ENCODE data around the gene APBA1.

APBA1 gene

DNA sequence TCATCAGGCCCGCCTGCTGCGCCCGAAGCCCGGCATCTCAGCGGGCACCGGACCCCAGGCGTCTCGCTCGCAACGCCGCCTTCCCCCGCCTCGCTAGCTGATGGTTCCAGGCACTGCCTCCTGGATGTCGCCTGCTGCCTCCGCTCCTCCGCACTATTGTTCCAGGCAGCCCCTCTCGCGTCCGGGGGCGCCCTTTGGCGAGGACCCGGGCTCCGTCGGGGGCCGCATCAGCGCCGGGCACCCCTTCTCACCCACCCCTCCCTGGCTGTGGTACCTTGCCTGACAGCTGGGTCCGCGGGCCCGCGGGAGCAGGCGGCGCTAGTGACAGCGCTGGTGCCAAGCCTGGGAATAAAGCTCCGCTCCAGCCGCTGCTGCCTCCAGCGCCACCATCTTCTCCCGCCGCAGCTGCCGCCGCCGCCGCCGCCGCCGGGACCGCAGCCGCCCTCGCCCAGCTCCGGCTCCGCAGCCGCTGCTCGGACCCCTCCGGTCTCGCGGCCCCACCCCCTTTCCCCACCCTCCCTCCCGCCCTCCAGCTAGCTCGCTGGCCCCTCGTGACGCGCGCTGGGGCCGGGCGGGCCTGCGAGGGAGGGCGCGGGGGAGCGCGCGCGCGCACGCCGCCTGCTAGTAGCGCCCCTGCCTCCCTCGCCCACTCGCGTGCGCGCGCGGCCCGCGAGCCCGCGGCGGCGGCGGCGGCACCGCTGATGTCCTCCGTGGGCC, at the start of gene APBA1:
Gene APBA1 (minus strand): TSS at position 493 of the 717 bp plus-strand sequence.
- no peaks in the 10 kb centered on the region for H3K9me3 ChIP-seq (ENCODE audit: control insufficient read depth in 1 of 2, low read length in 2 of 2)
- peaks cover 5 to 8% of the 10 kb centered on the region in 2 donors for H3K4me1 ChIP-seq (ENCODE audit: control insufficient read depth in 1 of 2, insufficient read depth in 2 of 2, low read length in 2 of 2)
- H3K4me3 ChIP-seq (ENCODE audit: low read depth in 1 of 2, low read length in 2 of 2) = peak within 1 kb of the TSS; percentile 78 to 81
- H3K36me3 ChIP-seq (ENCODE audit: control insufficient read depth in 1 of 2, insufficient read depth in 2 of 2, low read length in 2 of 2) = no peaks in the 10 kb centered on the region
- H3K9ac ChIP-seq (ENCODE audit: low read depth in 1 of 2, low read length in 2 of 2) = peak within 1 kb of the TSS; percentile 54 to 61
- peaks cover 8 to 14% of the 10 kb centered on the region in 2 donors for H3K27me3 ChIP-seq (ENCODE audit: control insufficient read depth in 1 of 2, insufficient read depth in 2 of 2, low read length in 2 of 2)
- peak within 1 kb of the TSS; percentile 20 for H3K27ac ChIP-seq (ENCODE audit: low read depth, low read length)

DNA sequence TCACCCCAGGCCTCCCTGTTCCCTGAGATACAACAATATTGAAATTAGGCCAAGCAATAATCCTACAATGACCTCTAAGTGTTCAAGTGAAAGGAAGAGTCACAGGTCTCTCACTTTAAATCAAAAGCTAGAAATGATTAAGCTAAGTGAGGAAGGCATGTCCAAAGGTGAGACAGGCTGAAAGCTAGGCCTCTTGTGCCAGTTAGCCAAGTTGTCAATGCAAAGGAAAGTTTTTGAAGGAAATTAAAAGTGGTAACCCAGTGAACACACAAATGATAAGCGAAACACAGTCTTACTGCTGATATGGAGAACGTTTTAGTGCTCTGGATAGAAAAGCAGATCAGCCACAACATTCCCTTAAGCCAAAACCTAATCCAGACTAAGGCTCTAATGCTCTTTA, 47.8 kb upstream of the APBA1 start:
- Histone ChIP-seq H3K27me3 (ENCODE audit: control insufficient read depth in 1 of 2, insufficient read depth in 2 of 2, low read length in 2 of 2) (no peaks in the 10 kb centered on the region), H3K9ac (ENCODE audit: low read depth in 1 of 2, low read length in 2 of 2) (no peak overlapping the region), H3K27ac (ENCODE audit: low read depth, low read length) (no peak overlapping the region), H3K4me1 (ENCODE audit: control insufficient read depth in 1 of 2, insufficient read depth in 2 of 2, low read length in 2 of 2) (no peaks in the 10 kb centered on the region), H3K4me3 (ENCODE audit: low read depth in 1 of 2, low read length in 2 of 2) (no peak overlapping the region), H3K9me3 (ENCODE audit: control insufficient read depth in 1 of 2, low read length in 2 of 2) (no peaks in the 10 kb centered on the region), H3K36me3 (ENCODE audit: control insufficient read depth in 1 of 2, insufficient read depth in 2 of 2, low read length in 2 of 2) (peaks cover 13 to 46% of the 10 kb centered on the region in 2 donors)

- Histone ChIP-seq H3K4me3 (ENCODE audit: low read depth in 1 of 2, low read length in 2 of 2) (no peak overlapping the region), H3K27ac (ENCODE audit: low read depth, low read length) (no peak overlapping the region)
Measured at GRCh38 chr9:69719367-69719766, 47.2 kb upstream of the APBA1 start.

GRCh38 chr9:69718218-69718617, 46.0 kb upstream of the APBA1 start:
- H3K4me1 ChIP-seq (ENCODE audit: control insufficient read depth in 1 of 2, insufficient read depth in 2 of 2, low read length in 2 of 2) = no peaks in the 10 kb centered on the region
- peaks cover 11 to 33% of the 10 kb centered on the region in 2 donors for H3K36me3 ChIP-seq (ENCODE audit: control insufficient read depth in 1 of 2, insufficient read depth in 2 of 2, low read length in 2 of 2)
- H3K9ac ChIP-seq (ENCODE audit: low read depth in 1 of 2, low read length in 2 of 2) = no peak overlapping the region
- no peaks in the 10 kb centered on the region for H3K9me3 ChIP-seq (ENCODE audit: control insufficient read depth in 1 of 2, low read length in 2 of 2)
- no peak overlapping the region for H3K27ac ChIP-seq (ENCODE audit: low read depth, low read length)
- no peak overlapping the region for H3K4me3 ChIP-seq (ENCODE audit: low read depth in 1 of 2, low read length in 2 of 2)
- H3K27me3 ChIP-seq (ENCODE audit: control insufficient read depth in 1 of 2, insufficient read depth in 2 of 2, low read length in 2 of 2) = no peaks in the 10 kb centered on the region

More at GRCh38 chr9:69719367-69719766, 47.2 kb upstream of the APBA1 start:
- Histone ChIP-seq H3K9ac (ENCODE audit: low read depth in 1 of 2, low read length in 2 of 2) (no peak overlapping the region), H3K9me3 (ENCODE audit: control insufficient read depth in 1 of 2, low read length in 2 of 2) (no peaks in the 10 kb centered on the region), H3K36me3 (ENCODE audit: control insufficient read depth in 1 of 2, insufficient read depth in 2 of 2, low read length in 2 of 2) (peaks cover 13 to 43% of the 10 kb centered on the region in 2 donors), H3K4me1 (ENCODE audit: control insufficient read depth in 1 of 2, insufficient read depth in 2 of 2, low read length in 2 of 2) (no peaks in the 10 kb centered on the region), H3K27me3 (ENCODE audit: control insufficient read depth in 1 of 2, insufficient read depth in 2 of 2, low read length in 2 of 2) (no peaks in the 10 kb centered on the region)

DNA sequence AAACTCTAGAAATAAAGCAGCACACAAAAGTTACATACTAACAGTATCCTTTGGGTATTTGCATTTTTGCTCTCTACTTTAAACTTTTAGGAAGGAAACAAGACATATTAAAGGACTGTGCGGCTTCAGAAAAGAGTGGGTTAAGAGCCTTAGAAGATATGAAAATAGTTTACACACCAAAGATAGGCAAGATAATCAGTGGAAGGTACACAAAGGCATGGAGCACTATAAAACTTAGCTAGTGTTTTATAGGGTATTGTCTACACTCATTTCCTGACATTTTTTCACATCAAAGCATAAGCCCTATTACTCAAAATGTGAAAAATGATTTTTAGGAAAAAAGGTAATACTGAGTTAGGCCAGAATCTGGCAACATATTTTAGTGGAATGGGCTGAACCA, 43.7 kb upstream of the APBA1 start:
- no peaks in the 10 kb centered on the region for H3K9me3 ChIP-seq (ENCODE audit: control insufficient read depth in 1 of 2, low read length in 2 of 2)
- no peak overlapping the region for H3K27ac ChIP-seq (ENCODE audit: low read depth, low read length)

GRCh38 chr9:69715096-69715495, 42.9 kb upstream of the APBA1 start:
- no peak overlapping the region for H3K27ac ChIP-seq (ENCODE audit: low read depth, low read length)
- no peak overlapping the region for H3K4me3 ChIP-seq (ENCODE audit: low read depth in 1 of 2, low read length in 2 of 2)
- peaks cover 8 to 22% of the 10 kb centered on the region in 2 donors for H3K36me3 ChIP-seq (ENCODE audit: control insufficient read depth in 1 of 2, insufficient read depth in 2 of 2, low read length in 2 of 2)
- H3K4me1 ChIP-seq (ENCODE audit: control insufficient read depth in 1 of 2, insufficient read depth in 2 of 2, low read length in 2 of 2) = no peaks in the 10 kb centered on the region
- H3K9me3 ChIP-seq (ENCODE audit: control insufficient read depth in 1 of 2, low read length in 2 of 2) = no peaks in the 10 kb centered on the region
- no peaks in the 10 kb centered on the region for H3K27me3 ChIP-seq (ENCODE audit: control insufficient read depth in 1 of 2, insufficient read depth in 2 of 2, low read length in 2 of 2)
- H3K9ac ChIP-seq (ENCODE audit: low read depth in 1 of 2, low read length in 2 of 2) = no peak overlapping the region

More for the DNA sequence above, 43.7 kb upstream of the APBA1 start:
- Histone ChIP-seq H3K27me3 (ENCODE audit: control insufficient read depth in 1 of 2, insufficient read depth in 2 of 2, low read length in 2 of 2) (no peaks in the 10 kb centered on the region), H3K4me1 (ENCODE audit: control insufficient read depth in 1 of 2, insufficient read depth in 2 of 2, low read length in 2 of 2) (no peaks in the 10 kb centered on the region), H3K9ac (ENCODE audit: low read depth in 1 of 2, low read length in 2 of 2) (no peak overlapping the region), H3K4me3 (ENCODE audit: low read depth in 1 of 2, low read length in 2 of 2) (no peak overlapping the region), H3K36me3 (ENCODE audit: control insufficient read depth in 1 of 2, insufficient read depth in 2 of 2, low read length in 2 of 2) (peaks cover 8 to 22% of the 10 kb centered on the region in 2 donors)

DNA sequence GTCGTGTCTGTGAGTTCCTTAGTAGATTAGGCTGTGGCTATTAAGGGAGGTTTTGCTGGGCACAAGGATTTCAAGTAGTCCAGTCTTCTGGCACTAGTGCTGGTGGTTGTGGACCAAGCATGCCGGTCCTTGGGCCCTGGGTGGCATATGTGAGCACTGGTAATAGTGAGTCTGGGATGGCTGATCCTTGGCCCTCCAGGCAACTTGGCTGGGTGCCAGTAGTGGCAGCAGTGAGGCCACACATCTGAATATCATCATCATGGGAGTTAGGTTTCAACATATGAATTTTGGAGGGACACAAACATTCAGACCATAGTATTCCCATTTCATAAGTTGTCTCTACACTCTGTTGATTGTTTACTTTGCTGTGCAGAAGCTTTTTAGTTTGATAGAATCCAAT, 25.3 kb upstream of the APBA1 start:
- no peaks in the 10 kb centered on the region for H3K27me3 ChIP-seq (ENCODE audit: control insufficient read depth in 1 of 2, insufficient read depth in 2 of 2, low read length in 2 of 2)
- H3K9ac ChIP-seq (ENCODE audit: low read depth in 1 of 2, low read length in 2 of 2) = no peak overlapping the region
- H3K9me3 ChIP-seq (ENCODE audit: control insufficient read depth in 1 of 2, low read length in 2 of 2) = peaks cover 11% of the 10 kb centered on the region in 2 donors
- H3K36me3 ChIP-seq (ENCODE audit: control insufficient read depth in 1 of 2, insufficient read depth in 2 of 2, low read length in 2 of 2) = no peaks in the 10 kb centered on the region
- H3K4me3 ChIP-seq (ENCODE audit: low read depth in 1 of 2, low read length in 2 of 2) = no peak overlapping the region
- no peaks in the 10 kb centered on the region for H3K4me1 ChIP-seq (ENCODE audit: control insufficient read depth in 1 of 2, insufficient read depth in 2 of 2, low read length in 2 of 2)
- H3K27ac ChIP-seq (ENCODE audit: low read depth, low read length) = no peak overlapping the region

GRCh38 chr9:69696802-69697201, 24.6 kb upstream of the APBA1 start:
- H3K4me3 ChIP-seq (ENCODE audit: low read depth in 1 of 2, low read length in 2 of 2) = no peak overlapping the region
- no peaks in the 10 kb centered on the region for H3K27me3 ChIP-seq (ENCODE audit: control insufficient read depth in 1 of 2, insufficient read depth in 2 of 2, low read length in 2 of 2)
- H3K9ac ChIP-seq (ENCODE audit: low read depth in 1 of 2, low read length in 2 of 2) = no peak overlapping the region
- no peaks in the 10 kb centered on the region for H3K4me1 ChIP-seq (ENCODE audit: control insufficient read depth in 1 of 2, insufficient read depth in 2 of 2, low read length in 2 of 2)
- H3K9me3 ChIP-seq (ENCODE audit: control insufficient read depth in 1 of 2, low read length in 2 of 2) = peaks cover 11% of the 10 kb centered on the region in 2 donors
- H3K27ac ChIP-seq (ENCODE audit: low read depth, low read length) = no peak overlapping the region
- H3K36me3 ChIP-seq (ENCODE audit: control insufficient read depth in 1 of 2, insufficient read depth in 2 of 2, low read length in 2 of 2) = no peaks in the 10 kb centered on the region

GRCh38 chr9:69689991-69690538, 17.9 kb upstream of the APBA1 start:
- Histone ChIP-seq H3K4me3 (ENCODE audit: low read depth in 1 of 2, low read length in 2 of 2) (no peak overlapping the region), H3K27me3 (ENCODE audit: control insufficient read depth in 1 of 2, insufficient read depth in 2 of 2, low read length in 2 of 2) (no peaks in the 10 kb centered on the region), H3K4me1 (ENCODE audit: control insufficient read depth in 1 of 2, insufficient read depth in 2 of 2, low read length in 2 of 2) (no peaks in the 10 kb centered on the region), H3K36me3 (ENCODE audit: control insufficient read depth in 1 of 2, insufficient read depth in 2 of 2, low read length in 2 of 2) (no peaks in the 10 kb centered on the region), H3K9ac (ENCODE audit: low read depth in 1 of 2, low read length in 2 of 2) (no peak overlapping the region), H3K9me3 (ENCODE audit: control insufficient read depth in 1 of 2, low read length in 2 of 2) (no peaks in the 10 kb centered on the region), H3K27ac (ENCODE audit: low read depth, low read length) (no peak overlapping the region)

- Histone ChIP-seq H3K9me3 (ENCODE audit: control insufficient read depth in 1 of 2, low read length in 2 of 2) (no peaks in the 10 kb centered on the region), H3K27ac (ENCODE audit: low read depth, low read length) (no peak overlapping the region), H3K27me3 (ENCODE audit: control insufficient read depth in 1 of 2, insufficient read depth in 2 of 2, low read length in 2 of 2) (no peaks in the 10 kb centered on the region), H3K9ac (ENCODE audit: low read depth in 1 of 2, low read length in 2 of 2) (no peak overlapping the region), H3K4me3 (ENCODE audit: low read depth in 1 of 2, low read length in 2 of 2) (no peak overlapping the region), H3K36me3 (ENCODE audit: control insufficient read depth in 1 of 2, insufficient read depth in 2 of 2, low read length in 2 of 2) (no peaks in the 10 kb centered on the region), H3K4me1 (ENCODE audit: control insufficient read depth in 1 of 2, insufficient read depth in 2 of 2, low read length in 2 of 2) (no peaks in the 10 kb centered on the region)
Measured at GRCh38 chr9:69683927-69684326, 11.8 kb upstream of the APBA1 start.
